HG02588 (cell line): ENCODE results near the gene SUFU.
A peak's percentile ranks its signal among the peaks of the same experiment; 100 is the strongest.

Experiments used
- ATAC-seq: cut with Tn5 transposase; IDR thresholded peaks from one replicate; pipeline ENCODE4 v1.9.1; 2021; ENCODE audit warnings: mild to moderate bottlenecking, moderate library complexity; ENCODE audit not compliant: unreplicated experiment

Gene SUFU

DNA sequence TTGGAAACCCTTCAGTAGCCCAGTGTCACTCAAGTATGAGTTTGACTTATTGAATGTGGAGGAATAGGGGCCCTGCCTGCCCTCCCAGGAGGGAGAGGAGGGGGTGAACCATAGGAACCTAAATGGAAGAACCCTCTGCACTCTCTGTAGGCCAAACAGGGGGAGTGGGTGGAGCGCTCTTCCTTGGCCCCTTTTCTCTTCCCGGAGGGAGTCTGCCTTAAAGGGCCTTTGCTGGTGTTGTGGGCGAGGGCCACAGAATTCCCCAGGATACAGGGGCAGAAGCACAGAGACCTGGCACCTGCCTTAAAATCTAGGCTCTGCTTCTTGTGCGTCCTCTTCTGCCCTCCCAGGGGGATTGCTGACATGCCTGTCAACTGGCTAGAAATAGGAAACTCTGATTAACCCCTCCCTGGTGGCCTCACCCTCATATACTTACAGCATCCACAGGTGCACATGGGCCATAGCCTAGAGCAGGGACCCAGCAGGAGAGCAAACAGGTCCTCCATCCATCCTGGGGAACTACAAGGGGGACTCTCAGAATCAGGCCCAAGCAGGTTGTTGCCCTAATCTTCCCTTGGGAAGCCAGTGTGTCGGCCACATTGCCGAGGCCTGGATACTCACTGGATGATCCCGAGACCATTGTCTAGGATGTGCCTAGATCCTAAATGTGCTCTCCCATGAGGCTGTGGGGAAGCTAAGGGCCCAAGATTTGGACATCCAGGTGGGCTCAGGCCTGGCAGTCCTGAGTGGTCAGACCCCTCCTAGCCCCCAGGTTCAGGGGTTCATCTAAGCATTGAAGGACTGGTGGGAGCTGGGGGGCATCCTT lies 143.9 kb downstream of the SUFU start:
- no peak for ATAC-seq

DNA sequence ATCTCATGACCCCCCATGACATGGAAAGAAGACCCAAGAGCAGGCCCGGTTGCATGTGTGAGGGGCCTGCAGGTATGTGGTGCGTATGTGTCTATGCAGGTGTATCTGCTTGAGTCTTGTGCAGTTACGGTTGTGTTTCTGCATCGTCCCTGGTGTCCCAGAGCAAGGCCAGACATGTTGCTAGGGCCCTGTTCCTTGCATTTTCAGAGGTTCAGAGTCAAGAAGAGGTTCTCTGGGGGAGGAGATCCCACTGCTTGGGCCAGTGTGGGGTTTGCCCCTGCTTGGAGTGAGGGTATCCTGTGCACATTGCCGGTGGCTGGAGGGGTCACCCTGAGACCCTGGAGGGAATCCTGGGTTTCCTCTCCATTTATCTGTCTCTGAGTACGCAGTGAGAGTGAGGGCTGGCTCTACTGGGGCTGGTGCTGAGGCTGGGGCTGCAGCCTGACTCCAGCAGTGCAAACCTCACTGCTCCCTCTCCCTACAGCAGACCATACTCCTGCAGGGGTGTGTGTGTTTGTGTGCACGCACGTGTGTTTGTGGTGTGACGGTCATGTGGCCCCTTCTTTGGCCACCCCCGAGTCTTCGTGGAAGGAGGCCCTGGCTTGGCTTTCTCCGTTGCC lies 144.6 kb downstream of the SUFU start:
- no peak for ATAC-seq

DNA sequence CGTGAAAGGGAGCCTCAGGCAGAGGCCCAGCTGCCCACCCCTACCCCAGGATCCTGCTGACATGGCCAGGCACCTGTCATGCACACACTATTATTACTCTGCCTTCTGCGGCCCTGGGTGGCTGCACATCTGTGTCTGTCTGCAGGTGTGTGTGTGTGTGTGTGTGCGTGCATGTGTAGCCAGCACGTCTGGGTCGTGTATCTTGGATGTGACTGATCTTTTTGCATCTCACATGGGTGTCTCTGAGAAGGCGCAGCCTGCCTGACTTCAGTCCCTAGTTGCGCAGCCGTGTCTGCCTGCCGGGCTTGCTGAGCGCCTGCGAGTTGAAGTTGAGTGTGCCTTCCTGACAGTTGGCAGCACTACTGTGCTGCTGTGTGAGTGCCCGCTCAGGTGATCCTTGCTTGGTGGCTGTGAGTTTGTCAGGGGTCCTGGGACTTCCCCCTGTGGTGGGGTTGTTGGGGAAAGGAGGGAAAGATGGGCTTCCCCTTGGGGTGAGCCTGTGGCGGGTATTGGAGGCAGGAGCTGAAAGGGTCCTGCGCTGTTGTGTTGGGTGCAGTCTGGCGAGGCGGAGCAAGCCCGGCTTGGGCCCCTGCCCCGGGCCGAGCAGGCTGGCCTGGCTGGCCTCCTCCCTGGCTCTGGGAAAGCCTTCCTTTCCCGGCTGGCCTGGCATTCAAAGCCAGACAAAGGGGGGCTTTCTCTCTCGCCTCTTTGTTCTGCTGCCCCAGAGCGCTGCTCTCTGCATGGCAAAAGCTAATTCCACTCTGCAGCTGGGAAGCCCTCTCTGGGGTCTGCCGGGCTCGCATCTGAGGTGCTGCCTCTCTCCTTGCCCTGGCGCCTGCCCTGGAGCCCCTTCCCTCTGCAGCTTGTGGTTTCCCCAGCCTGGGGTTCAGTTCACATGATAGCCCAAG lies 145.4 kb downstream of the SUFU start:
- ATAC-seq = no peak

DNA sequence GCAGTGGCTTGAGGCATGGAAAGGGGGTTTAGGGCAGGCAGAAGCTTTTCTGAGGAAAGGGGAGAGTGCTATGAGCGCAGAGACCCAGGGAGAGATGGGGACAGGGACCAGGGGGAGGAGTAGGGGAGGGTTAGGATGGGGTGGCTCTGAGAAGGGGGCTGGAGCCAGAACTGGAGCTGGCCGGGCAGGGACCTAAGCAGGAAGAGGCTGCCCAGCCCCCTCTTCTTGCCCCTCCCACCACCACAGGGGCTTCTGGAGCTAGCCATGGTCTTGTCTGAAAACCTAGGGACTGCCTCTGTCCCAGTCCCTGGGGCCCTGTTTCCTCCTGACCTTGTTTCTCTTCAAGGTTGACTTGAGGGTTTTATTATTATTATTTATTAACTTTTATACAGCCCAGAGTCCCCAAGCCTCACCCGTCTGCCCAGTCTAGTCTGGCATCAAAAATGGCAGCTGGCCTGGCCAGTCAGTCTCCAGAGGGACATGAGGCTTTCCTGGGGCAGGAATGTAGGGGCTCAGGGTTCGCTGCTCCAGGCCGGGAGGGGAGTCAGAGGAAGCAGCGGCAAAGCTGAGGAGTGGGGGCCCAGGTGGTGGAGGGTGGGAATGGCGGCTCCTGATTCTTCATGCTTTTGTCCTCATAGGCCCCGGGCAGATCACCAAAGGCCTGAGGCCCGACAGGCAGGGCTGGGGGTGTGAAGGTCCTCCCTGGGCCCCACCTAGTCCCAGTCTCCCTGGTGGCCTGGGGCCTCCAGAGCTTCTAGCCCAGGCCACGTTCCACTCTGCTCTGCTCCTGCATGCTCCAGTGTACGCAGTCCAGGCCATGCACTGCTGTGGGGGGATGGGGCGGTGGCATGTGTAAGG lies 146.3 kb downstream of the SUFU start:
- no peak for ATAC-seq

DNA sequence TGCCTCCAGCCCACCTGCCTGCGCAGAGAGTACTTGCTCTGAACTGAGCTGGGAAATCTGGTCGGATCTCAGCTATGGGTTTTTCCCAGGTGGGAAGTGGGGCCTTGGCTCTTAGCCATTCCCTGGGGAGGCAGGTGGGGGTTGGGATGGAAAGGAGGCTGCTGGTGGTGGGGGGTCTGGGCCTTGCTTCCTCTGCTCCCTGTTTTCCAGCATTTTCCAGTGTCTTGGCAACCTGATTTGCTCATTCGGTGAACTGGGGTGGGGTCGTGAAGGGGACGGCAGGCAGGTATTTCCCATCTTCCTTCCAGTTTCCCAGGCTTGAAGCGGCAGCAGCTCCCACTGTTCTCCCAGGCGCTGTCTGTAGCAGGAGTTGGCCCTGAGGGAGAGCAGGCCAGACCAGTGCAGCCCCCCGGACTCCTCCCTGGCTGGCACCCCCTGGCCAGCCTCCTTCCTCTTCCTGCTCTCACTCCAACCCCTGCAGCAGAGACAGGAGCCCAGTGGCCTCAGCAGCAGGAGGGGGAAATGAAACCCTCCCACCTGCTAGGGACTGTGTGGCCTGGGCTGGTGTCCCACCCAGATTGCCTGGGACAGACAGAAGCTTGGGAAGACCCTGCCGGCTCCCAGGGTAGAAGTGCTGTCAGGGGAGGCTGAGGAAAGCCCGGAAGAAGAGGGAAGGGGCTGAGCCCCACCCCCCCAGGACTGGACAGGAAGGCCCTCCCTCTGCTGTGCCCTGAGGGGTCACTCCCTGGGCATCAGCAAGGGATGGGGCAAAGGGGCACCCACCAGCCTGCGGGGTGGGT lies 147.1 kb downstream of the SUFU start:
- ATAC-seq = no peak

DNA sequence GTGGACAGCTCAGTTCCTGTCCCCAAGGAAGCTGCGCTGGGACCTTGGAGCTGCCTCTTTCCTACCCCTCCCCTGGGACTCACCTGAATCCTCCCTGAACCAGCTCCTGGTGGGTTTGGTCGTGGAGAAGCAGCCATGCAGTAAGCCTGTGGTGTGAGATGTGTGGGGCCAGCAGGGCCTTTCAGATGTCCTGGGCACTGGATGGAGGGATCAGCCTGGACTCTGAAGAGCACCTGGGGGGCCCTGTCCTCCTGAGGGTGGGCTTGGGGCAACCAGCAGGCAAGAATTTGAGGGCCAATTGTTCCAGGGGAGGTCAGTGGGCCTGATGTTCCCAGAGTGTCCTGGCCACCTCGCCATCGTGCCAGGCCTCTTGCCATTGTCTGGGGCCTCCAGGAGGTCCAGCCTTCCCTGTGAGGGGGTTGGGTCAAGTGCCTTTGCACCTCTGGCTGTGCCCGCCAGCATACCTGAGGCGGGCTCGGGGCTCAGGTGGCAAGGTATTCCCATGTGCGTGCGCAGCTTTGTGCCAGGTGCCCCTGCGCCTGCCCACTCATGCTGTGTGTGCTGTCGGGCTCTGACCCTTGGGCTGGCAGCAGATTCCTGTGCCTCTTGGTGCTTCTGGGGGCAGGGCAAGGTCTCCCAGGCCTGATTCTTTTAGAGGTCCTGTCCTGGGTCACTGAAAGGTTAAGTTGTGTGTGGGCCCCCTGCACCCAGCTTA lies 147.8 kb downstream of the SUFU start:
- no peak for ATAC-seq

DNA sequence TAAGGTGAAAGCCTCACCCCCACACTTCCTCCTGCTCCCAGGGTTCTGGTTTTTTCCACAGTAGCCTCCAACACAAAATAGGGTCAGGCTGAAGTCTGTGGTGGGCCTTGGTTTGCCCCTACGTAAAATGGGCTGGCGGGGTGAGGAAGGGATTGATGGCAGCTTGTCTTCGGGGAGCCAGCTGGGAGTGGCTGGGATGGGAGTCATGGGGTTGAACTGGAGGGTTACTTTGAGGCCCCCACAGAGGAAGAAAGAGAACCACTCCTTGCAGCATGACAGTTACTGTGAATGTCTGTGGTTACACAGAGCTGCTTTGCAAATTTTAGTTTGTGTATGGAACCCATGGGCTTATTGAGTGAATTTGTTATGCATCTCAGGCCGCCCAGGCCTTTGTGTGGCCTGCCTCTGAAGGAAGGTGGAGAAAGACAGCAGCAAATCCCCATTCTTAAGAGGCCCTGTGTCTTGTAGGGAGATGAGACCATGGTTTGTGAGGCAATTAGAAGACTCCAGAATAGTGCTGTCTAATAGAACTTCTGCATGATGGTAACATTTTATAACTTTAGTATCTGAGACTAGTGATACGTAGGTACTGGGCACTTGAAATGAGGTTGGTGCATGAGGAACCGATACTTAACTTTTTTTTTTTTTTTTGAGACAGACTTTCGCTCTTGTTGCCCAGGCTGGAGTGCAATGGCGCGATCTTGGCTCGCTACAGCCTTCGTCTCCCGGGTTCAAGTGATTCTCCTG lies 148.6 kb downstream of the SUFU start:
- peak; percentile 42 for ATAC-seq

DNA sequence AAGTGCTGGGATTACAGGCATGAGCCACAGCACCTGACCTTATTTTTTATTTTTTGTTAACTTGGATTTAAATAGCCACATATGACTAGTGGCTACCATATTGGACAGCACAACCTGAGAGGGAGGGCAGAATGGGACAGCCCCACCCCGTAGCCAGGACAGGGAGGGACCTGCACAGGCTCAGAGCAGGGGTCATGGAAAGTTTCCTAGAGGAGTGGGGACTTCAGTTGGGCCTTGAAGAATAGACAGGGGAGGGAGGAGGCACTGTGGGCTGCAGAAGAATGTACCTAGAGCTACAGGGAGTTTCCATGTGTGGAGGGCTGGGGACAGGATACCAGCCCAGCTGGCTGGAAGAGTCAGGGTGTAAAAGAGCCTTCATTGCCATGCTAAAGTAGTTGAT lies 149.3 kb downstream of the SUFU start:
- no peak for ATAC-seq

DNA sequence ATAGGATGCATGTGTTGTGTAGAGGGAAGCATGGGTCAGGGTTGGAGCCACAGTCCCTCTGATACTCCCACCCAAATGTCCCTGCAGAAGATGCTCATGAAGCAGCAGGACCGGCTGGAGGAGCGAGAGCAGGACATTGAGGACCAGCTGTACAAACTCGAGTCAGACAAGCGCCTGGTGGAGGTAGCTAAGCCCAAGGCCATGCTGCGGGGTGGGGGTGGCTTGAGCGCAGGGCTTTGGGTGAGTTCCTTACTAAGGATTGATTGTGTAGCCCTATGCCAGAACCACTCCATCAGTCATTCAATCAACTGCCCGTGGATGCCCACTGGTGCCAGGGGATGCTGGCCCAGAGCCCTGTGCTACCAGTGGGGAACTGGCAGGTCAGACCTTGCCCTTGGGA lies 150.8 kb downstream of the SUFU start:
- ATAC-seq = no peak

DNA sequence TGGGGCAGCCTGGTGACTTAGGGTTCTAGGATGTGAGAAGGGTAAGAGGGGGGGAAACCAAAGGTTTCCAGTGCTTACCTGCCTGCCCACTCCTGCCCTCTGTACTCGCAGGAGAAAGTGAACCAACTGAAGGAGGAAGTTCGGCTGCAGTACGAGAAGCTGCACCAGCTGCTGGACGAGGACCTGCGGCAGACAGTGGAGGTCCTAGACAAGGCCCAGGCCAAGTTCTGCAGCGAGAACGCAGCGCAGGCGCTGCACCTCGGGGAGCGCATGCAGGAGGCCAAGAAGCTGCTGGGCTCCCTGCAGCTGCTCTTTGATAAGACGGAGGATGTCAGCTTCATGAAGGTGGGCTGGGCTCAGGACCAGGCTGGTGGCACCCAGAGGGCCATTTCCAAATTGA lies 151.2 kb downstream of the SUFU start:
- no peak for ATAC-seq

DNA sequence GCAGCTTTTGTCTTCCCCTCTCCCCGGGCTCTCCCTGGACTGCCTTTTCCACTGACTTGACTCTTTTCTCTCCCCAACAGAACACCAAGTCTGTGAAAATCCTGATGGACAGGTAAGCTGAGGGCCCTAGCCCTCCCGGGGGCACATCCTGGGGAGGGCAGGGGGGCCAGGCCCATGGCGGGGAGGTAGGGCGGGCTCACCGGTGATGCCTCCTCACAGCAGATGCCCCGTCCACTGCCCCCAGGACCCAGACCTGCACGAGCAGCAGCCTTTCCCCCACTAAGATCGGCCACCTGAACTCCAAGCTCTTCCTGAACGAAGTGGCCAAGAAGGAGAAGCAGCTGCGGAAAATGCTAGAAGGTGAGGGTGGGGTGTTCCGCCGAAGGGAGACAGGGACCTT lies 152.3 kb downstream of the SUFU start:
- no peak for ATAC-seq

DNA sequence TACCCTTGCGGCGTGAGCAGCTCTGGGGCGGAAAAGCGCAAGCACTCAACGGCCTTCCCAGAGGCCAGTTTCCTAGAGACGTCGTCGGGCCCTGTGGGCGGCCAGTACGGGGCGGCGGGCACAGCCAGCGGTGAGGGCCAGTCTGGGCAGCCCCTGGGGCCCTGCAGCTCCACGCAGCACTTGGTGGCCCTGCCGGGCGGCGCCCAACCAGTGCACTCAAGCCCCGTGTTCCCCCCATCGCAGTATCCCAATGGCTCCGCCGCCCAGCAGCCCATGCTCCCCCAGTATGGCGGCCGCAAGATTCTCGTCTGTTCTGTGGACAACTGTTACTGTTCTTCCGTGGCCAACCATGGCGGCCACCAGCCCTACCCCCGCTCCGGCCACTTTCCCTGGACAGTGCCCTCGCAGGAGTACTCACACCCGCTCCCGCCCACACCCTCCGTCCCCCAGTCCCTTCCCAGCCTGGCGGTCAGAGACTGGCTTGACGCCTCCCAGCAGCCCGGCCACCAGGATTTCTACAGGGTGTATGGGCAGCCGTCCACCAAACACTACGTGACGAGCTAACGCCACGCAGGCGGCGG lies 153.1 kb downstream of the SUFU start:
- no peak for ATAC-seq

DNA sequence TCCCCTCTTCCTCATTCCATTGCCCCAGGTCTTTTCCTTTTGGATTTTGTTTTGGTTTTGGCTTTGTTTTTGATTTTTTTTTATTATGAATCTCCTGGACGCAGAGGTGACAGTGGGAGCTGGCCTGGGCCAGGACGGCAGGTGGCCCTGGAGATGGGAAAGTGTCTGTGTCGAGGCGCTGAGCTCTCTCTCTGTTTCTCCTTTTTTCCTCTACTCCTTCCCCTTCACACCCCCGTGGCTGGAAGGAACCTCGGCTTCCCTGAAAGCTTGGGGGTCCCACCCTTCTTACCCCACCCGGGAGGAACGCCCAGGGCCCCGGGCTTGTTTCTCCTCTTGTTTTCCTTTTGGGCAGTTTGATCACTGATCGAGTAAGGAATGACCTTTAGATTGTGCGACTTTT lies 153.7 kb downstream of the SUFU start:
- no peak for ATAC-seq

DNA sequence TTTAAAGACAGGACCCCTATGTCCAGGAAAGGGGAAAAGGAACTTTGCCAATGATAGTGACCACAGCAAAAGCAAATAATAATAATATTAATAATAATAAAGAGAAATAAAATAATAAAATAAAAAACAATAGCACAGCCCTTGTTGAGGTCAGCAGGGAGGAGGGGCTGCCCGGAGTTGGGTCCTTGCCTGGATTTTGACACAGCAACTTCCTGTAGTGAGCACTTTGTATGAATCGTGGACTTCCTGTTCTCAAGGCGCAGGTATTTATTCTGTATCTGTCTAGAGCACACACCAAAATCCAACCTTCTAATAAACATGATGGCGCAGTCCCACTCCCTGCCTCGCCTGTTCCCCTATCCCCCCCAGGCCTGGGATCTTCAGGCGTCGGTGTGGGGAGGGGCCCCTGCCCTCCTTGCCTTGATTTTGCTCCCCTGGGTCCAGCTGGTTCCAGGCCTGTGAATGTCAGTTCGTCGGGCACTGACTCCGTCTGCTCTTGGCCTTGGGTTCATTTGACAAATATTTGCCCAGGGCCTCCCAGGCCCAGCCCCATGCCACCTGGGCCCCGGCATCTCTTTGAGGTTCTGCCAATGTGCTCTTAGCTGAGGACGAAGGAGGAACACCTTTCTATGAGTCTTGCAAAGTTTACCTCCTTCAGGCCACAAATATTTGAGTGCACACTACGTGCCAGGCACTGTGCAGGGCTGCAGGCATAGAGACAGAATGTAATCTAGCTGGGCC lies 154.4 kb downstream of the SUFU start:
- ATAC-seq = no peak

DNA sequence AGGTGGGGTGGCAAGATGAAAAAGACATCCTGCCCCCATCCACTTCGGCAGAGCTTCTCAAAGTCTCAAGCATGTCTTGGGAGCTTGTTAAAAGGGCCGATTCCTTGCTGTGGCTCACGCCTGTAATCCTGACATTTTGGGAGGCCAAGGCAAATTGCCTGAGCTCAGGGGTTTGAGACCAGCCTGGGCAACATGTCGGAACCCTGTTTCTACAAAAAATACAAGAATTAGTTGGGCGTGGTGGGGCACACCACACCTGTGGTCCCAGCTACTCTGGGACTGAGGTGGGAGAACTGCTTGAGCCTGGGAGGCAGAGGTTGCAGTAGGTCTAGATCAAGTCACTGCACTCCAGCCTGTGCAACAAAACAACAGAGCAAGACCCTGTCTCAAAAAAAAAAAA lies 155.0 kb downstream of the SUFU start:
- no peak for ATAC-seq

DNA sequence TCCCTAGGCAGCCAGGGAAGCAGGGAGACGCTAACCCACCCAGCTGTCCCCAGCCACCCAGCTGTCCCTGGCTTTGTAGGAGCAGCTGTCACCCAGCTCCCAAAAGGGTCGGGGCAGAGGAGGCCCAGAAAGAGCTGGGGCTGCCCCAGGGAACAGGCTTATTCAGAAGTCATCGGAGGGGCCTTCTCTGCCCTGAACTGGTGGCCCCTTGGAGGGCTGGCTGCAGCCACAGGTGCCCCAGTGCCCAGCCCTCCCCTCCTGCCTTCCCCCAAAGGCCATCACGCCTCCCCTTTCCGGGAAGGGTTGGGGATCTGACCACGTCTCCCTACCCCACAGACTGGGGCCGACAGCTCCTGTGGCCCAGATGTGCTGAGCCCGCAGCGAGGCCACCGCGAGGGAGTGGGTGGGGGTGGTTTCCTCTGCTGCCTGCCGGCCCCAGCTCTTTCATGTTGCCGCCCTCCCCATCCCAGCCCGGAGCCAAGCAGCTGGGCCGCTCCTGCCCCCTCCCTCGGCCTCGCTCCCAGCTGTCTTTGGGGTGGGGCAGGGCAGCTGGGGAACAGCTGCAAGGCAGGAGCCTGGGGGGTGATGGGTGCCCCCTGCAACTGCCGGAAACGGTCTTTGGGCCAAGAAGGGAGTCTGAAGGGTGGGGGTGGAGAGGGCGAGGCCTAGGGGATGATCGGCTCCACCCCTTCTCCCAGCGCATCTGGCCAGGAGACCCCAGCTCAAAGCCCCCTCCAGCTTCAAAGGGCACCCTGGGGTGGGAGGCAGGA lies 157.3 kb downstream of the SUFU start:
- ATAC-seq = peak; percentile 82

DNA sequence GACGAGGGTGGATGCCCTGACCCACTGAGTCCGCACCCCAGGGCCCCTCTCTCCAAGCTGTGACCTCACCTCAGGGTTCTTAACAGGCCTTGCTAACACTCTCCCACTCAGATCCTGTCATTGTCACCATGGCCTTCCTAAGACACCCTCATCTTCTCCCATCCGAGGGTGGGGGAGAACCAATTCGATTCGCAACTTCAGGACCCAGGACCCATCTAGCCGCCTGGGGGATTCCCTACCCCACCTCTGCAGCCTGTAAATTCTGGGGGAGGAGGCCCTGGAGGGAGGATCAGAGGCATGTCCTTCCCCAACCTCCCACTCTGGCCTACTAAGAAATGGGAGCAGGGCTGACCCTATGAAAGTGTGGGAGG lies 157.9 kb downstream of the SUFU start:
- ATAC-seq = peak; percentile 10
